CD14-positive monocyte (primary cell): Measurements from ENCODE around the gene DGKH. TPM values are rescaled to one million over a fixed set of nuclear protein-coding genes. Genes with fewer than 3 reads are reported as not detected.

Source experiments
- DNase-seq, 3 donors: peaks; one replicate each; pipeline ENCODE4 v3.0.0-alpha.2; 2011 to 2022
- H2AFZ ChIP-seq: 2 replicates; pipeline ENCODE4 v1.6.0; 2012; ENCODE audit warnings: mild to moderate bottlenecking, low read depth, low read length, inconsistent platforms; ENCODE audit not compliant: insufficient read depth, poor library complexity, severe bottlenecking
- H3K27ac ChIP-seq, 2 donors: 1 replicate in 1 of 2; 2 replicates in 1 of 2; pipeline ENCODE4 v1.5.1; 2012 to 2013; ENCODE audit warnings: low read length in 2 of 2, control low read depth in 1 of 2, inconsistent platforms in 1 of 2, low read depth in 1 of 2, mild to moderate bottlenecking in 1 of 2
- H3K27me3 ChIP-seq, 2 donors: one replicate each; pipeline versions ENCODE4 v1.6.0 to v1.6.1; 2011 to 2013; ENCODE audit warnings: low read length in 2 of 2; ENCODE audit not compliant: control insufficient read depth in 2 of 2, insufficient read depth in 2 of 2
- H3K36me3 ChIP-seq, 2 donors: replicated peaks in 1 of 2; 1 replicate in 1 of 2; 2 replicates in 1 of 2; pipeline versions ENCODE4 v1.5.1 to v1.6.1; 2012 to 2013; ENCODE audit warnings: low read length in 2 of 2, control low read depth in 1 of 2, inconsistent platforms in 1 of 2, mild to moderate bottlenecking in 1 of 2; ENCODE audit not compliant: insufficient read depth in 2 of 2, control insufficient read depth in 1 of 2
- H3K4me1 ChIP-seq, 2 donors: 1 replicate in 1 of 2; 2 replicates in 1 of 2; pipeline versions ENCODE4 v1.5.1 to v1.6.1; 2012 to 2013; ENCODE audit warnings: low read length in 2 of 2, control low read depth in 1 of 2, inconsistent platforms in 1 of 2, mild to moderate bottlenecking in 1 of 2, moderate library complexity in 1 of 2; ENCODE audit not compliant: insufficient read depth in 2 of 2, control insufficient read depth in 1 of 2
- H3K4me2 ChIP-seq: replicated peaks from 2 replicates; pipeline ENCODE3; 2012; ENCODE audit warnings: low read length, moderate library complexity, mild to moderate bottlenecking; ENCODE audit not compliant: poor library complexity, severe bottlenecking; ENCODE audit errors: extremely low read depth
- H3K4me3 ChIP-seq, 3 experiments: fragments of 200-600 bp in 1 of 3; sonication (generic) in 1 of 3; replicated peaks in 1 of 3; 1 replicate in 2 of 3; 2 replicates in 1 of 3; pipeline ENCODE4 v1.5.1; 2011 to 2013; ENCODE audit warnings: low read length in 3 of 3, mild to moderate bottlenecking in 3 of 3, control low read depth in 2 of 3, low read depth in 2 of 3, inconsistent platforms in 1 of 3, moderate library complexity in 1 of 3
- H3K79me2 ChIP-seq: 2 replicates; pipeline ENCODE4 v1.6.0; 2012; ENCODE audit warnings: mild to moderate bottlenecking, control low read depth, inconsistent platforms, low read length, moderate library complexity; ENCODE audit not compliant: insufficient read depth
- H3K9ac ChIP-seq: 2 replicates; pipeline ENCODE4 v1.6.0; 2017; ENCODE audit warnings: low read length, mild to moderate bottlenecking; ENCODE audit not compliant: insufficient read depth, poor library complexity, severe bottlenecking
- H3K9me3 ChIP-seq, 2 donors: replicated peaks in 1 of 2; 1 replicate in 1 of 2; 2 replicates in 1 of 2; pipeline versions ENCODE4 v1.5.1 to v1.6.1; 2012 to 2013; ENCODE audit warnings: low read length in 2 of 2, control low read depth in 1 of 2; ENCODE audit not compliant: control insufficient read depth in 1 of 2, insufficient read depth in 1 of 2
- H4K20me1 ChIP-seq: 2 replicates; pipeline ENCODE4 v1.6.0; 2012; ENCODE audit warnings: mild to moderate bottlenecking, low read length, control low read depth, moderate library complexity; ENCODE audit not compliant: insufficient read depth
- H3K27ac Mint-ChIP-seq, 7 donors: one replicate each; pipeline ENCODE4 v1.8.0; 2020; ENCODE audit warnings: mild to moderate bottlenecking in 7 of 7, mixed read lengths in 7 of 7, moderate library complexity in 6 of 7, inconsistent platforms in 2 of 7
- H3K27me3 Mint-ChIP-seq, 3 donors: one replicate each; pipeline ENCODE4 v1.8.0; 2021 to 2022; ENCODE audit warnings: low read depth in 3 of 3, mild to moderate bottlenecking in 3 of 3, mixed read lengths in 3 of 3, moderate library complexity in 3 of 3, inconsistent platforms in 1 of 3
- H3K36me3 Mint-ChIP-seq, 2 donors: one replicate each; pipeline ENCODE4 v1.8.0; 2020; ENCODE audit warnings: mixed read lengths in 2 of 2, inconsistent platforms in 1 of 2, mild to moderate bottlenecking in 1 of 2
- H3K4me1 Mint-ChIP-seq: one replicate; pipeline ENCODE4 v1.8.0; 2020; ENCODE audit warnings: mild to moderate bottlenecking, mixed read lengths
- H3K4me3 Mint-ChIP-seq, 2 donors: one replicate each; pipeline ENCODE4 v1.8.0; 2020; ENCODE audit warnings: mild to moderate bottlenecking in 2 of 2, mixed read lengths in 2 of 2, moderate library complexity in 1 of 2
- H3K9me3 Mint-ChIP-seq, 7 donors: one replicate each; pipeline ENCODE4 v1.8.0; 2020 to 2022; ENCODE audit warnings: mixed read lengths in 7 of 7, mild to moderate bottlenecking in 6 of 7, moderate library complexity in 6 of 7, inconsistent platforms in 2 of 7
- CTCF ChIP-seq: fragments of 200-600 bp; IDR thresholded peaks from one replicate; pipeline ENCODE4 v1.8.0; 2022; ENCODE audit warnings: antibody characterized with exemption, mild to moderate bottlenecking
- WGBS: methylation state at CpG from one replicate; pipeline ENCODE4 v1.1.5; 2013; ENCODE audit warnings: missing lambda C conversion rate; ENCODE audit not compliant: insufficient coverage; 5-methylcytosine and 5-hydroxymethylcytosine counted together
- intact Hi-C, 2 donors: fragments of 100-400 bp; cut with micrococcal nuclease; formaldehyde crosslinking; loops; one replicate each; pipeline versions ENCODE4 v1.15.0 to v1.15.1; 2023
- polyA plus RNA-seq, 3 donors: library from polyadenylated mRNA; depleted of rRNA in 1 of 3; unstranded in 2 of 3; stranded (reverse) in 1 of 3; fragments of 300-500 nt in 2 of 3; fragments of >200 nt in 1 of 3; fragmentation: Illumina TruSeq in 2 of 3; gene quantifications; 1 replicate in 2 of 3; 2 replicates in 1 of 3; pipeline ENCODE4 v1.2.3, GENCODE V29; 2012 to 2021

Gene DGKH
- polyA plus RNA-seq, 3 donors = 0.10 to 0.79 (median 0.15) TPM

- H3K27me3 ChIP-seq = no peaks in the 10 kb centered on the region
- H3K4me2 ChIP-seq = peak overlapping the region; percentile 94
- H3K4me3 ChIP-seq = peak overlapping the region in 2 of 3 experiments; percentile 81 to 88
- no peak for TF ChIP-seq CTCF
- WGBS = 83% methylated on average over 2 of the region's 6 CpGs
- H3K4me1 ChIP-seq = peaks cover 39 to 43% of the 10 kb centered on the region in 2 donors
- Mint-ChIP-seq H3K4me1 (peaks cover 36% of the 10 kb centered on the region), H3K4me3 (peak overlapping the region; percentile 97), H3K27ac (peak overlapping the region in 3 of 7 donors; percentile 32 to 89 (median 81)), H3K9me3 (peaks cover 0 to 7% (median 4%) of the 10 kb centered on the region in 7 donors), H3K36me3 (no peaks in the 10 kb centered on the region), H3K27me3 (peaks cover 0 to 2% (median 1%) of the 10 kb centered on the region in 3 donors)
- no peaks in the 10 kb centered on the region for H3K36me3 ChIP-seq
- peak overlapping the region in 1 of 2 donors; percentile 77 for H3K27ac ChIP-seq
- no peak overlapping the region for H3K9ac ChIP-seq
- H3K79me2 ChIP-seq = peaks cover 39% of the 10 kb centered on the region
- intact Hi-C loops = no loop called here
- DNase-seq = no peak
- H2AFZ ChIP-seq = peak overlapping the region; percentile 99
- H3K9me3 ChIP-seq = no peaks in the 10 kb centered on the region
- peaks cover 6% of the 10 kb centered on the region for H4K20me1 ChIP-seq
These were observed 222.4 kb downstream of the DGKH start for GRCh38 chr13:42270857-42271215.

GRCh38 chr13:42271337-42272114, 223.1 kb downstream of the DGKH start:
- H3K4me1 Mint-ChIP-seq = peaks cover 37% of the 10 kb centered on the region
- Histone ChIP-seq H3K27me3 (no peaks in the 10 kb centered on the region), H4K20me1 (peaks cover 6% of the 10 kb centered on the region), H3K4me1 (peaks cover 39 to 43% of the 10 kb centered on the region in 2 donors), H3K9ac (peak overlapping the region; percentile 85), H3K27ac (peak overlapping the region; percentile 75 to 77), H3K79me2 (peaks cover 46% of the 10 kb centered on the region), H3K9me3 (no peaks in the 10 kb centered on the region), H3K4me2 (peak overlapping the region; percentile 94), H3K36me3 (no peaks in the 10 kb centered on the region), H2AFZ (peak overlapping the region; percentile 99), H3K4me3 (peak overlapping the region; percentile 81 to 88 (median 86))
- H3K36me3 Mint-ChIP-seq = no peaks in the 10 kb centered on the region
- TF ChIP-seq CTCF = no peak
- H3K27me3 Mint-ChIP-seq = peaks cover 0 to 1% (median under 1%) of the 10 kb centered on the region in 3 donors
- WGBS = 6% methylated on average over 26 of the region's 57 CpGs
- peak overlapping the region; percentile 75 to 92 (median 89) for H3K27ac Mint-ChIP-seq
- DNase-seq = peak; percentile 94 to 97 (median 97)
- intact Hi-C loops = no loop called here
- H3K4me3 Mint-ChIP-seq = peak overlapping the region; percentile 97
- H3K9me3 Mint-ChIP-seq = peaks cover 0 to 7% (median 4%) of the 10 kb centered on the region in 7 donors
